ENCODE results near the gene ATP8B3.
"Not testable (repeated sequence)": the region's sequence is repeated elsewhere in the genome, so short reads cannot be mapped to it uniquely, and the experiment has no call there.

Gene ATP8B3

DNA sequence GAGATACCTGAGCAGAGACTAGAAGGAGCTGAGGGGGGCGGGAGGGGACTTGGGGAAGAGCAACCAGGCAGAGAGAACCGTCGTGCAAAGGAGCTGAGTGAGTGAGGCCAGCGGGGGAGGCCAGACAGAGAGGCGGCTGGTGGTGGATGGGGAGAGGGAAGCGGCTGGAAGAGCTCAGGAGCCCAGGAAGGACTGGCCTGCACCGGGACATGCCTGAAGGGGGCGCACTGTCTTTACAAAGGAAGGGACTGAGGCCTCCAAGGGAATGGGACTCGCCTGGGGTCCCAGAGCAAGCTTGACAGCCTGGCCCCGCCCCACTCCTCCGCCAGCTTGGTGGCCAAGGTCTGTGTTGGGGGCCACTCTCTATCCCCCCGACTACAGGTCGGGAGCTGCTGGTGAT, 43.8 kb downstream of the ATP8B3 start:
- DNase-seq: no peak

DNA sequence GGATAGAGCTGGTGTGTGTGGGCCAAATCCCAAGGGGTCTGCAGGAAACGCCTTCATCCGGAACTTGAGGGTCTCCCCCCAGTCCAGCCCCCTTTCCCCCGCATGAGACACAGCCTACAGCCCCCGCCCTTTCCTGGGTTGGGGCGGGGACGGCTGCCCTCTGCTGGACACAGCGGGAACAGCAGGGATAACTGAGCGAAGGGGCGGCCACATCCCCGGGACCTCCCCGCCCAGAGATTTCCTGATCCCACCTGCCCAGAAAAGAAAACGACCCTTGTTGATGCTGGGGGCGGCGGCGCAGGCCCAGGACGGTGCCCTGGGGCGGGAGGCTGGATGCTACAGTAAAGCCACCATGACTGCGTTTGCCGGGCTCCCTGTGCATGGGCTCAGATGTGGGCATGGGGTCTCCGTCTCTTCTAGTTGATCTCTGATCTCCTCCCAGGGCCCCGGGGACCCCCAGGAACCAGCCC, 44.6 kb downstream of the ATP8B3 start:
- peak; percentile 53 for DNase-seq

- DNase-seq: no peak
Measured at GRCh38 chr19:1766800-1767352, 45.2 kb downstream of the ATP8B3 start.

GRCh38 chr19:1765904-1766799, 45.9 kb downstream of the ATP8B3 start:
- DNase-seq: no peak

GRCh38 chr19:1765232-1765903, 46.7 kb downstream of the ATP8B3 start:
- DNase-seq: no peak

- DNase-seq: no peak
Measured at GRCh38 chr19:1764729-1765128, 47.3 kb downstream of the ATP8B3 start.

DNA sequence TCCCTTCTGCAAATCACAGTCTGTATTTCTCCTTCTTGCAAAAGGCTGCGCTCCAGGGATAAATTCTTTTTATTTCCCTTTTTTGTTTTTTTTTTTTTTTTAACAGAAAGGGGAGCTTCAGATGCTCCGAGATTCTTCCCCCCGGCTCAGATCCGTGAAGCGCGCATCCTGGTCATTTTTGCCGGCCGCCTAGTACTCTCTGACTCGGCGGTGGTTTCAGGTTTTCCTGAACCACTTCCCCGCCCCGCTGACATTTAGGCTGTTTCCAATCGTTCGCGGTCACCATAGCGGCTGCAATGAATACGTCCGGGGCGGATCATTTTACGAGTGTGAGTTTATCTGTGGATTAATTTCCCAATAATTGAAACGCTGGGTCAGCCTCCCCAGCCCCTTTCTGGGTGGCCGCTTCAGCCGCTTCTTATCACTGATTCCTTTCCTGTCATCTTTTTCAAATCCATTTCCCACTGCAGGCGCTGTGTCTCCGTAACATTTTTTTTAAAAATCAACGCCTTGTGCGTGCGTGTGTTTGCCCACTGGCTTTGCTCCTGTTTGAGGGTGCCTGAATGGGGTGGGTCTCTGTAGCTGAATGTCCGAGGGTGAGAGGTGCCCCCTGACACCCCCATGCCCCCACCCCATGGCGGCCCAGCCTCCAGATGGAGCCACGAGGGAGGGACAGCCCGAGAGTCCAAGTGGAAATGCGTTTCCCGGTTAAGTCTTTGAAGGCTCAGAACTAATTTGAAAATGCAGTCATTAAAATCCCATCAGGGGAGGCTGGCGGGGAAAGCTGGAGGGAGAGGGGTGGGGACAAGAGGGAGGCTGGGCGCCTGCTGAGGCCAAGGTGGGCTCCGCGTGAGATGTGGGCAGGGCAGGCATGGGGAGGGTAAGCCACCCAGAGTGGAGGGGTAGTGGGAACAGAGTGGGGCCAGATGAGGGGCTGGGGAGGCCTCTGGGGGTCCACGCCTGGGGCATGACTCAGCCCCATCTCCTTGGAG, 48.1 kb downstream of the ATP8B3 start:
- DNase-seq: no peak

- DNase-seq: no peak
Measured at GRCh38 chr19:1762243-1763117, 49.6 kb downstream of the ATP8B3 start.

- no peak for DNase-seq
Measured at GRCh38 chr19:1761528-1762242, 50.4 kb downstream of the ATP8B3 start.

GRCh38 chr19:1760786-1761527, 51.1 kb downstream of the ATP8B3 start:
- not testable (repeated sequence) for DNase-seq

DNA sequence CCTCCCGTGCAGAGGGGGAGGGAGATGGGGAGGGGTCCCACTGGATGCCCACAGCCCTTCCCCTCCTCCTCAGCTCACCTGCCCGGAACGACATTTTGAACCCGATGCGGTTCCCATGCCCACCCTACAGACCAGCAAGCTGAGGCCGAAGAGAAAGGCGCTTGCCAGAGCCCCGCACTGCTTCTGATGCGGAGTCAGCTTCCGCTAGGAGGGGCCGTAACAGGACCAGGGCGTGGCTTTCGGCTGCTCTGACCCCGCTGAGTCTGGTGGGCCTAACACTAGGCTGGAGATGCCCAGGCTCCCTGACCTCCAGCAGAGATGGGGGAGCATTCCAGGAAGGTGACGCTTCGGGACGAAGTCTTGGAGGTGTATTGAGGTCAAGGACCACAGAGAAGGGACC, 52.1 kb downstream of the ATP8B3 start:
- no peak for DNase-seq

DNA sequence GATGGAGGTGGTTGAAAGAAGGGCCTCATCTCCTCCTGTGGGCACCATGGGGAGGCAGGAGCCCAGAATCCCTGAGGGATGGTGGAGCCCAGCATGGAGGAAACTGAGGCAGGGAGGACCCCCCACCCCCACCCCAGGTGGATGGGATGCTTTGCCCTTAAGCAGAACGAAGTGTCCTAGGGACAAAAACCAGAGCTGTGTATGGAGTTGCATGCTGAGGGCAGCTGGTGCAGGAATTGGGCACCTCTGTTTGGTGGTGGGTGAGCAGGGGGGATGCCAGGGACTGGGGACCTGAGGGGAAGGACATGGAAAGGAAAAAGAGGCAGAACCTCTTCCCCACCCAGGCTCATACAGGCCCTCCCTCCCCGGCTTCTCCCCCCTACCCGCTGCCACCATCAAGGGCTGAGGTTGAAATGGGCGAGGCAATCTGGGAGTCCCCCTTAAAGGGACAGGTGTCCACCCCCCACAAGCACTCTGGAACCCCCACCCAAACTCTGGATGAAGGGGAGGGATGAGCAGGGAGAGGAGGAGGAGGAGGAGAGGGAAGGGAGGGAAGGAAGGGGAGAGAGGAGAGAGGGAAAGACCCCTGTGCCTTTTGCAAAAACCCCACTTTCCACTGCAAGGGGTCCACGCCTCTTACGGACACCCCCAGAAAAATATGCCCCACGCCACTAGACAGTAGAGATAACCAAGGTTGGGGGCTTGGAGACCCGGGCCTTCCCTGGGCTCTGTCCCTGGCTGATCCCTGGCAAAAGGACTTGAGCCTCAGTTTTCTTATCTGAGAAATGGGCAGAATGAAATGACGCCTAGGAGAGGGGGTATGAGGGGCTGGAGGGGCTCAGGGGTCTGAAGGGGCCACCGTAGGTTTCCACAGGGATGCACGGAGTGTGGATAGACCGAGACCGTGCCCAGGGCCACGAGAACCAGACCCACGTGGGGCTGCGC, 52.8 kb downstream of the ATP8B3 start:
- DNase-seq: no peak

- DNase-seq: no peak
Measured at GRCh38 chr19:1758231-1758577, 53.9 kb downstream of the ATP8B3 start.

DNA sequence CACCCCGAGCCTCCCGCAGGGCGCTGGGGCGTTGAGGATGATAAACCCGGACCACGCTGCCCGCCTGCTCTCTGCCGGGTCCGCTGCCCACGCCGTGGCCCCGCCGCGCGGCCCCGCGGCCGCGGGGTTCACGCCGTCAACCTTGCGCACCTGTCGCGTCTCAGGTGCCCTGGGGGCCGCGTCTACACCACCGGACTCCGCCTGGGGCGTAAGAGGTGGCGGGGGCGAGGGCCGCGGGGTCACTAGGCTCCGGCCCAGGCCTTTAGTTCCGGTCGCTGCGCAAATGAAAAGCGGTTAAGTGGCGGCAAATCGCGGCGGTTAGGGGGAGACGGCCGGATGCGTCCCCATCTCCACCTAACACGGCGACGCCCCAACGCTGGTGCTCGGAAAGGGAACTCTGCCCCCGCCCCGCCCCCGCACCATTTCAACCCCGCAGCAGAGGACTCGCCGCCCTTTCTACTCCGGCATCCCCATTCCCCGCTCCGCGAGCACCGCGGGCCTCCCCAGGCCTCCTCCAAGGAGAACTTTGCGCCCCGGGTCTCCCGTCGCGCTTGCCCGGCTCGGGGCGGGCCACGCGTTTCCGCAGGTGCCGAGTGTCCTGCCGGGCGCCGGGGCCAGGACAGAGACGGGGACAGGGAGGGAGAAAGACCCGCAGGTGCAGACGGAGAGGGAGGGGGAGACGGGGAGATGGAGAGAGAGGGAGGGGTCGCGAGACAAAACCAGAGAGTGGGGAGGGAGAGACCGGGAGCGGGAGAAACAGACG, 54.4 kb downstream of the ATP8B3 start:
- DNase-seq: no peak

- no peak for DNase-seq
Measured at GRCh38 chr19:1756705-1757465, 55.2 kb downstream of the ATP8B3 start.

- DNase-seq: no peak
Measured at GRCh38 chr19:1756264-1756663, 55.8 kb downstream of the ATP8B3 start.

DNA sequence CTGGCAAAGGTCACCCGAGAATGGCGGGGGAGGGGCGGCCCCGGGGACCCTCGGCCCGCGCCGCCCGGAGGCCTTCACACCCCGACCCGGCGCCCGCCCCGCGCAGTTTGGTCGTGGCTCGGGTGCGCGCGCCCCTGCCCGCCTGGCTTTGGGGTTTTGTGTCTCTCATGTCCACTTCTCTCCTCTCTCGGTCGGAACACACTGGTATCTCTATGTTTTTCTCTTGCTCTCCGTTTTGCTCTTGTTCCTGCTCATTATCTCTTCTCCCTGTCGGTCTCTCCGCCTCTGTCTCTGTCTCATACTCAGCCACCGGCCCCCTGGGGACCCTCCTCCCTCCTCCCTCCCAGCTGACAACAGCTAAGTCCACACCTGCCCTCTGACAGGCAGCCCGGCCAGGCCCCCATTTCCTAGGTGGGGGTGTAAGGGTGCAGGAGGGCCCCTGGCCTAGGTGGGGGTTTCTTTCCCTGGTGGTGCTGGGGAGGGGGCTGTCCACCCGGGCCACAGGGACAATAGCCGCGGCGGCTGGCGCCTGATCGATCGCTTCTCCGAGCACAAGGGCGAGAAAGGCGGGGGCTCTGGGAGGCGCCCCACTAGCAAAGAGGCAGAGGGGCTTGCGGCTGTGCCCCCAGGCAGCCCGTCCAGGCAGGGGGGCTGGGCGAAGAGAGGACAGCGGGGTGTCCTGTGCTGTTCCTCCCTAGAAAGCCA, 56.5 kb downstream of the ATP8B3 start:
- DNase-seq: no peak

Data from activated CD4-positive, alpha-beta T cell treated with anti-CD3 and anti-CD28 coated beads, Interleukin-10, Interleukin-2, amounts not matched to agents 100 ng/mL and 50 ng/mL, durations not matched to agents 16 hours and 8 hours (primary cell).